KOPT-K1 (cell line): Measurements from ENCODE around the gene TSPAN5.
A peak's percentile ranks its signal among the peaks of the same experiment; 100 is the strongest.

Source experiments
- H3K27ac ChIP-seq: fragments of 200-600 bp; sonication (generic); 2 replicates; pipeline ENCODE4 v1.5.1; 2016; ENCODE audit warnings: antibody characterized with exemption, mild to moderate bottlenecking, low read depth, low read length; ENCODE audit not compliant: poor library complexity, severe bottlenecking
- H3K36me3 ChIP-seq: fragments of 200-600 bp; sonication (generic); 2 replicates; pipeline ENCODE4 v1.5.1; 2017; ENCODE audit warnings: antibody characterized with exemption, mild to moderate bottlenecking, low read length, moderate library complexity; ENCODE audit not compliant: insufficient read depth
- H3K9me3 ChIP-seq: fragments of 200-600 bp; sonication (generic); 2 replicates; pipeline ENCODE4 v1.5.1; 2017; ENCODE audit warnings: antibody characterized with exemption, low read length, mild to moderate bottlenecking; ENCODE audit not compliant: insufficient read depth, poor library complexity, severe bottlenecking

Gene TSPAN5

DNA sequence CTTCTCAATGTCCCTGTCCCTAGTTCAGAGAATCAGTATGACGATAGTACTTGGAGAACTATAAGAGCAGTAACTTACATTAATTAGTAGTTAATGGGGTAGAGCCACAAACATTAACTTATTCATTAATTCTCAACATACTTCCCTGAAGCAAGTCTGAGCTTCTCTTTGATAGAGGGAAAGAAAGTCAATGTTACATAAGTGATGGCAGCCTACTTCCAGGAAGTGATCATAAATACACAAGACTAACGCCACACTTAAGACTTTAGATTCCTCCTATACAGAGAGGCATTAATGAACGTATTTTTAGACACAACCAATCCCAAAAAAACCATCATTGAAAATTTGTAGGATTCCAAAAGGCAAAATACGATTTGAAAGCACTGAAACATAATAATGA is 33.8 kb downstream of the TSPAN5 start:
- peak overlapping the region; percentile 31 for H3K27ac ChIP-seq
- no peaks in the 10 kb centered on the region for H3K9me3 ChIP-seq
- H3K36me3 ChIP-seq, result no peaks in the 10 kb centered on the region

- Histone ChIP-seq H3K27ac (peak overlapping the region; percentile 31), H3K9me3 (no peaks in the 10 kb centered on the region), H3K36me3 (no peaks in the 10 kb centered on the region)
These were observed 34.3 kb downstream of the TSPAN5 start for GRCh38 chr4:98624144-98624543.

DNA sequence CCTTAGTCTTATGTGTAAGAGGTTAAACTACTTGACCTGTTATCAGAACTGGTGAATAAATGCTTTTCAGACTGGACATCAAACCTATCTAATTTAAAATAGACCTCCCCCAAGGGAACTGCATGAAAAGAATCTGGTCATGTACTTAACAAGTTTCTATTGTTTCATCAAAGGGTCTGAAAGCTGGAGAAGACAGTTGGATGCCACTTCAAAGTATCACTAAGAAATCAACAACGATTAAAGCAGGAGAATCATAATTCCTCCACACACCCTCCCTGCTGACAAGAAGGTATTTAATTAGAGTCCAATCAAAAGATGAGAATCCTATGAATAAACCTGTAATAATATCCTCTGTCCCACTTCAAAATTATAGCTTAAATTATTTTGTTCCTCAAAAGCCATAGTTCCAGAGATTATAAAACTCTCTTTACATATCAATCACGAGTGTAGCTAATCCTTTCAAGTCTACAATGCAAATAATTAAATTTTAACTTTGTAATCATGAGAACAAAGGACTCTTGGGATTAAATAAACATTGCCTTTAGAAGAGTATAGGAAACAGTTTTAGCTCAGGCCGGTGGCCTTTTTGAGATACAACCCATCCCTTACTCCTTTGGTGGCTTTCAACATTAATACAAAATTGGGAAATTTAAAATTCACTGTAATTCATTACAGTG is 35.1 kb downstream of the TSPAN5 start:
- H3K27ac ChIP-seq, result no peak overlapping the region
- no peaks in the 10 kb centered on the region for H3K36me3 ChIP-seq
- H3K9me3 ChIP-seq, result no peaks in the 10 kb centered on the region

- Histone ChIP-seq H3K9me3 (no peaks in the 10 kb centered on the region), H3K27ac (no peak overlapping the region), H3K36me3 (no peaks in the 10 kb centered on the region)
These were observed 38.2 kb downstream of the TSPAN5 start for GRCh38 chr4:98620087-98620784.

GRCh38 chr4:98619180-98619579 is 39.2 kb downstream of the TSPAN5 start:
- no peaks in the 10 kb centered on the region for H3K36me3 ChIP-seq
- no peak overlapping the region for H3K27ac ChIP-seq
- no peaks in the 10 kb centered on the region for H3K9me3 ChIP-seq

DNA sequence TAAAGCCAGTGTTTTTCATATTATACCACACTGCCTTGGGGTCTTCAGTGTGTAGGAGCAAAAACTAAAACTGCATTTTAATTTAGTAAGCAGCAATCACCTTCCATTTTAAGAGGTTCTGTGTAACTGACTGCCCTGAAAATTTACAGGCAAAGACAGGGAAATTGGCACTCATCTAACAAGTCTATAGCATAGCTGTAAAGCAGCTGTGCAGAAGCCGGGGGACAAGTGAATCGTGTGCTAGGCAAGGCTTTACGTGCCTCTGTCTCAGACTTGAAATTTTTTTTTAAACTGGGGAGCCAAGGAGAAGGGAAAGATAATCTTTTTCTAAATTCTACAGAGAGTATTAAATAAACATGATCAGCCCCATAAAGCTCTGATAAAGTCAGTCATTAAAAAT is 39.7 kb downstream of the TSPAN5 start:
- no peaks in the 10 kb centered on the region for H3K36me3 ChIP-seq
- H3K27ac ChIP-seq, result no peak overlapping the region
- no peaks in the 10 kb centered on the region for H3K9me3 ChIP-seq

- no peak overlapping the region for H3K27ac ChIP-seq
- no peaks in the 10 kb centered on the region for H3K36me3 ChIP-seq
- H3K9me3 ChIP-seq, result no peaks in the 10 kb centered on the region
These were observed 40.9 kb downstream of the TSPAN5 start for GRCh38 chr4:98617358-98618047.

GRCh38 chr4:98615991-98616390 is 42.4 kb downstream of the TSPAN5 start:
- Histone ChIP-seq H3K27ac (no peak overlapping the region), H3K36me3 (no peaks in the 10 kb centered on the region), H3K9me3 (no peaks in the 10 kb centered on the region)

DNA sequence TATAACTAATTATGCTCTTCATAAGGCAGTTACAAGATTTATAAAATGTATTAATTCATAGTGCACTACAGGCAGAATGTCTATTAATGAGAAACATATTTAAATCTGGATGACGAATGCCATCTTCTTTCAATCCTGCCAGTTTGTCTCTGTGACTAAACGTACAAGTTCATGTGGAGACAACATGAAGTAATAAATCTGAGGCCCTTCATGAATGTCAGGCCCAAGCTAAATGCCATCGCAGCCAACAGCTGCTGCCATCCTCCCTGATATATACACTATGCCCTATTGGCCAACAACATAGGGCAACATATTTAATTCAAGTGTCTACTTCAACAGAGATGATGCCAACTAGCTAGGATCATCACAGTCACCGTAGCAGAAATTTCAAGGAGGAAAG is 43.7 kb downstream of the TSPAN5 start:
- Histone ChIP-seq H3K36me3 (no peaks in the 10 kb centered on the region), H3K27ac (no peak overlapping the region), H3K9me3 (no peaks in the 10 kb centered on the region)

- Histone ChIP-seq H3K9me3 (no peaks in the 10 kb centered on the region), H3K27ac (no peak overlapping the region), H3K36me3 (no peaks in the 10 kb centered on the region)
These were observed 44.3 kb downstream of the TSPAN5 start for GRCh38 chr4:98614094-98614493.

GRCh38 chr4:98613453-98614075 is 44.8 kb downstream of the TSPAN5 start:
- Histone ChIP-seq H3K27ac (peak overlapping the region; percentile 57), H3K36me3 (no peaks in the 10 kb centered on the region), H3K9me3 (no peaks in the 10 kb centered on the region)

DNA sequence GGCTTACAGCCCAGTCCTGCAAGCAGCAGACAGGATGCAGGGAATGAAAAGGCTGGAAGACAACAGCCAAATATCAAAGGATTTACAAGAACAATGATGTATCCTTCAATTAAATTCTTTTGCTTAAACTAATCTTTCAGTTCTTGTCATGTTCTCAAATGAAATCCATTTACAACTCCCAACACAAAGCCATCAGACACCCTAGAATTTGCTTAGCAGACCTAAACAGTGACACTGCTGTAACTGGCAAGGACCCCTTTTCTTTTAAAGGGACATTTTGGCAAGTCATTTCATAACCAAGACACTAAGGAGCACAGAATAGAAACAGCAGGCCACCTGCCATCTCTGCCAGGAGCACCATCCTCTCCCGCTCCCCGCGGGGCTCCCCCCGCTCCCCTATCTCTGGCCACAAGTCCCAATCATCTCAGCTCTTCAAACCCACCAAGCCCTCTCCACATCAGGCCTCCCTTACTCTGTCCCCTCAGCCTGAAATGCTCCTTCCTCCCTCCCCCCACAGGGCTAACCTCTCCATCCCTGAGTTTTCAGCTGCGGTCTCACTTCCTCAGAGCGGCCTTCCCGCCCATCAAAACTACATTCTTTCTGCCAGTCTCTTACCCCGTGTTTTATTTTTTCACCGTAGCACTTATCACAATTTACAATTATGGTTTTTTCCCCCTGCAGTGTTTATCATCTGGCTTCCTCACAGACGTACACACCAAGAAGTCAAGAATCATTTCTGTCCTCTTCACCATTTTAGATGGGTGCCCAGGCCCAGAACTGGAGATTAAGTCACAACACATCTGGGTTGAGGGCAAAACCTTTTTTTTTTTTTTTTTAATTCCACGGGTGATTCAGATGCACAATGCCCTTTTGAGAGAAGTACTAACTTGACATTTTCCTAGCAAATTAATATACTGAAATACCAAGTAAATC is 45.8 kb downstream of the TSPAN5 start:
- no peaks in the 10 kb centered on the region for H3K9me3 ChIP-seq
- no peaks in the 10 kb centered on the region for H3K36me3 ChIP-seq
- peak overlapping the region; percentile 57 for H3K27ac ChIP-seq

DNA sequence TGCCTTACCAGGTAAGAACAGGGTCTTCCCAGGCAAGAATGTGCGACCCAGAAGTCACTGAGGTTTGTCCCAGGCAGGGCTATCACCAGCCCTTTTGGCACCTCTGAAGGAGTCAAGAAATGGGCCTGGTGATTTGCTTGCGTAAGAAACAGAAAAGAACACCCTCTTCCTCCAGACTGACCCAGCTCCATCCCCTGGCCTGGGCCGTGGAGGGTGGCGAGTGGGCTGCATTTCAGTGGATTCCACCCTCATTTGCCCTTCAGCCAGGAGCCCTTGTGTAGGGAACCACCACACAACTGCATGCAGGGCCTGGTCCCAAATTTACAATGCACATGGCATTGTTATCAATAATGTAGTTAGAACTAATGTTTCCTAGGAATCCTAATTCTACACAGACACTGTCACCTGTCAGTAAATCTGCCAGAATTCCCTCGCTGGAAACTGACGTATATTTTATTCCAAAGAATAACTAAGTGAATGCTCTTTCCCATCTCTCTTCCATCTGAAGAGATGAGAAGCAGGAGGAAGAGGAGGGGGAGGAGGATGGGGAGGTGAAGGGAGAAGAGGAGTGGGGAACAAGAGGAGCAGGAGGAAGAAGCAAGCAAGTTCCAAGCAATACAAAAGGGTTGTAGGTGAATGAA is 46.6 kb downstream of the TSPAN5 start:
- Histone ChIP-seq H3K9me3 (no peaks in the 10 kb centered on the region), H3K36me3 (no peaks in the 10 kb centered on the region), H3K27ac (peak overlapping the region; percentile 57)
